Activated CD4-positive, alpha-beta T cell treated with anti-CD3 and anti-CD28 coated beads, Interleukin-2, amount 50 U/mL, for 4 hours (primary cell): ENCODE measurements around the gene PSENEN.
"Not testable (repeated sequence)": the region's sequence is repeated elsewhere in the genome, so short reads cannot be mapped to it uniquely, and the experiment has no call there.

Source experiments
- DNase-seq, 2 experiments: peaks; one replicate each; pipeline ENCODE4 v3.0.0-alpha.2; 2020

The PSENEN gene

GRCh38 chr19:35752746-35753350 lies 7.4 kb downstream of the PSENEN start:
- no peak for DNase-seq

- DNase-seq = no peak
These were observed 8.4 kb downstream of the PSENEN start for GRCh38 chr19:35753634-35754369.

- DNase-seq = no peak
These were observed 9.1 kb downstream of the PSENEN start for GRCh38 chr19:35754370-35755130.

- DNase-seq = no peak
These were observed 9.7 kb downstream of the PSENEN start for GRCh38 chr19:35755131-35755549.

- DNase-seq = peak; percentile 49 to 58
These were observed 10.3 kb downstream of the PSENEN start for GRCh38 chr19:35755550-35756376.

- no peak for DNase-seq
These were observed 11.2 kb downstream of the PSENEN start, which contains the start of gene HSPB6 for GRCh38 chr19:35756377-35757230. Gene HSPB6, minus strand, starts transcription at chr19:35757029. Its CDS starts 21 bp downstream, at chr19:35757008.

- no peak for DNase-seq
These were observed 11.8 kb downstream of the PSENEN start for GRCh38 chr19:35757231-35757748.

- peak; percentile 96 for DNase-seq
These were observed 12.5 kb downstream of the PSENEN start, which contains the start of gene PROSER3 for GRCh38 chr19:35757749-35758608. Gene PROSER3, plus strand, starts transcription at chr19:35758176. Its CDS starts 40 bp downstream, at chr19:35758216.

- no peak for DNase-seq
These were observed 14.2 kb downstream of the PSENEN start for GRCh38 chr19:35759697-35760096.

GRCh38 chr19:35760711-35761349 lies 15.4 kb downstream of the PSENEN start:
- no peak for DNase-seq

- DNase-seq = no peak
These were observed 19.2 kb downstream of the PSENEN start for GRCh38 chr19:35764432-35765315.

GRCh38 chr19:35766571-35767104 lies 21.2 kb downstream of the PSENEN start:
- DNase-seq = no peak

- DNase-seq = no peak
These were observed 22.0 kb downstream of the PSENEN start for GRCh38 chr19:35767288-35768081.

- no peak for DNase-seq
These were observed 22.6 kb downstream of the PSENEN start for GRCh38 chr19:35768082-35768421.

- DNase-seq = not testable (repeated sequence)
These were observed 26.9 kb downstream of the PSENEN start for GRCh38 chr19:35772362-35772761.

- DNase-seq = no peak
These were observed 27.8 kb downstream of the PSENEN start for GRCh38 chr19:35773020-35773806.
